Mucosa of stomach (tissue), 1 donor: ENCODE measurements around the gene PDZD11.
A peak's percentile ranks its signal among the peaks of the same experiment; 100 is the strongest.
"Not testable (repeated sequence)": the region's sequence is repeated elsewhere in the genome, so short reads cannot be mapped to it uniquely, and the experiment has no call there.

ENCODE experiments used
- H3K27me3 ChIP-seq: one replicate; pipeline ENCODE4 v1.7.0; 2013; ENCODE audit warnings: mild to moderate bottlenecking, low read length; ENCODE audit not compliant: control insufficient read depth, insufficient read depth
- H3K36me3 ChIP-seq: one replicate; pipeline ENCODE4 v1.7.0; 2013; ENCODE audit warnings: low read length; ENCODE audit not compliant: control insufficient read depth, insufficient read depth
- H3K4me1 ChIP-seq: one replicate; pipeline ENCODE4 v1.7.0; 2013; ENCODE audit warnings: mild to moderate bottlenecking, low read length; ENCODE audit not compliant: control insufficient read depth, insufficient read depth
- H3K4me3 ChIP-seq: one replicate; pipeline ENCODE4 v1.7.0; 2013; ENCODE audit warnings: low read length
- H3K9ac ChIP-seq: one replicate; pipeline ENCODE4 v1.7.0; 2013; ENCODE audit warnings: mild to moderate bottlenecking, low read length, moderate library complexity
- H3K9me3 ChIP-seq: one replicate; pipeline ENCODE4 v1.7.0; 2013; ENCODE audit warnings: mild to moderate bottlenecking, low read length, moderate library complexity; ENCODE audit not compliant: control insufficient read depth
- donor health status: Pancreatic carcinoma.

Gene PDZD11

DNA sequence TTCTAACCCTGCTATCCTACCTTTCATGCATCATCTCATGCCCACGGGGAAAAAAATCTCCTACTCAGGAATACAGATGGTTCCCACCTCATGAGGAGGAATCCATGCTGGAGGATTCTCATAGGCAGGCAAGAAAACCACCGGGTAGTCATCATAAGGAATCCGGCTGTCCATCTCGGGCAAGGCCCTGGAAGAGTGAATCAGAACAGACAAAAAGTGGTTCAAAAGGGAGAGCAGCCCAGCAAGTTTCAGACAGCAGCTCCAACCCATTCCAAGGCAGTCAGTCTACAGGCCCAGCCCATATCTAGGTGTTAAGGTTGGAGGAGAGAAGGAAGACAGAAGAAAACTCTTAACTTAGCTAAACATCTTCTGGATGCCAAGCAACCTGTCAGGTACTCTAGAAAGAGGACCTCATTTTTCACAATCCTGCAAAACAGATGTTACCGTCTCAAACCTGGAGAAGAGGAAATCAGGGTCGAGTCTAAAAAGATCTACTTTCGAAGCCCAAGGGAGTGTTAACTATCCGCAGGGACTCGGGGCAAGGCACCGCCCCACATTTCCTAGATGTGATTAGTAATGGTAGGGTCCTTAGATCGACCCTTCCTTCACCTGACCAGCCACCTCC is 447 bp downstream of the PDZD11 start:
- Histone ChIP-seq H3K4me3 (peak overlapping the region; percentile 86), H3K4me1 (no peaks in the 10 kb centered on the region), H3K27me3 (no peaks in the 10 kb centered on the region), H3K9me3 (no peaks in the 10 kb centered on the region), H3K36me3 (no peaks in the 10 kb centered on the region), H3K9ac (peak overlapping the region; percentile 73)

DNA sequence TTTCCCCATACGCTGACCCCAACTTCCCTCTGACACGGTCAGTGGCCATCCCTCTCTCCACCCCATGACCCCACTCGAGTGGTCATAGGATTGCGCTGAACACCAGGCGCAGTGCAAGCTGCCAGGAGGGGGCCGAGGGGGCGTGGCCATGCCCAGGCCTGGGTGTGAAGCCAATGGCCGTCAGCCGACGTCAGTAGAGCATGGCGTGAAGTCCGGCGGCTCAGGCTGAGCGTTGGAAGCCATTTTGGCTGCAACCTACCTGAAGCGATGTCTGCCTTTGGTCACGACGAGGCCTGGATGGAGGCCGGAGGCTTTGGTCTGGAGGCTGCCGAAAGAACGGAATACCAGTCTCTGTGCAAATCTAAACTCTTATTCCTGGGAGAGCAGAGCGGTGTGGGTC is 7.8 kb downstream of the PDZD11 start, which contains the start of gene RAB41:
RAB41 (plus strand) TSS at position 222 of the 400 bp plus-strand sequence; CDS start at position 268, 46 bp downstream.
- no peaks in the 10 kb centered on the region for H3K4me1 ChIP-seq
- no peaks in the 10 kb centered on the region for H3K9me3 ChIP-seq
- no peaks in the 10 kb centered on the region for H3K36me3 ChIP-seq
- no peaks in the 10 kb centered on the region for H3K27me3 ChIP-seq
- no peak within 1 kb of the TSS for H3K4me3 ChIP-seq
- no peak within 1 kb of the TSS for H3K9ac ChIP-seq

DNA sequence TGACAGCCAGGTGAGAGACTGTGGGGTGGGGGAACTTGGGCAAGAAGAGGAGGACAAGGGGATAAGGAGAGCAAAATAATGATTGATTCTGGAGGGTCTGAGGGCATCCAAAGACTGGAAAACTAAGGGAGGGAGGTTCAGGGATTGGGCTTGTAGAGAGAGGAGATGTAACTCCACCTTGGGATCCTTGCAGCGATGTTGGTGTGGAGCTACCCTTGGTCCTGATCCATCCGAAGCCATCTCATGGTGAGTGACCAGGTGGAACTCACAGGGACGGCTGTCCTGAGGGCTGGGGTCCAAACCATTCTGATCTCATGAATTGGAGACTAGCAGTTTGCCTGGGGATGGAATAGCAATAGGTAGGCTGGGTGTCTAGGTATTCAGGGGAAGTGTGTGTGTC is 9.2 kb downstream of the PDZD11 start:
- H3K9me3 ChIP-seq, result no peaks in the 10 kb centered on the region
- no peaks in the 10 kb centered on the region for H3K36me3 ChIP-seq
- no peak overlapping the region for H3K9ac ChIP-seq
- H3K27me3 ChIP-seq, result no peaks in the 10 kb centered on the region
- H3K4me3 ChIP-seq, result no peak overlapping the region
- H3K4me1 ChIP-seq, result no peaks in the 10 kb centered on the region

DNA sequence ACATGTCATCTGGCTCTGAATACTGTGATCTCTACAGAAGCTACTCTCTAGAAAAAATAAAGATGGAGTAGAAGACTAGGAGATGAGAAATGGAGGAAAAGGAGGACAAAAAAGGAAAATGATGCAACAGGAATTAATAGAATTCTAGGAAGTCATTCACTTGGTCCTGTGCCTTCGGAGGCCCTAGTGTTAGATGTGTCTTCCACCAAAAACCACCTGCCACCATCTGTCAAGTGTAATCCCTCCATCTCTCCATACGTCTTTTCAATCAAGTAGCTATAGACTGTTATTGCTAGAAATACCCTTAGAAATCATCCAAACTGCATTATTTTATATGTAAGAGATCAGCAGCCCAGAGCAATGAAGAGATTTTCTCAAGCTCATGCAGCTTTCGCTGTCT is 10.6 kb downstream of the PDZD11 start:
- Histone ChIP-seq H3K36me3 (no peaks in the 10 kb centered on the region), H3K9me3 (no peaks in the 10 kb centered on the region), H3K9ac (no peak overlapping the region), H3K4me3 (no peak overlapping the region), H3K4me1 (no peaks in the 10 kb centered on the region), H3K27me3 (no peaks in the 10 kb centered on the region)

DNA sequence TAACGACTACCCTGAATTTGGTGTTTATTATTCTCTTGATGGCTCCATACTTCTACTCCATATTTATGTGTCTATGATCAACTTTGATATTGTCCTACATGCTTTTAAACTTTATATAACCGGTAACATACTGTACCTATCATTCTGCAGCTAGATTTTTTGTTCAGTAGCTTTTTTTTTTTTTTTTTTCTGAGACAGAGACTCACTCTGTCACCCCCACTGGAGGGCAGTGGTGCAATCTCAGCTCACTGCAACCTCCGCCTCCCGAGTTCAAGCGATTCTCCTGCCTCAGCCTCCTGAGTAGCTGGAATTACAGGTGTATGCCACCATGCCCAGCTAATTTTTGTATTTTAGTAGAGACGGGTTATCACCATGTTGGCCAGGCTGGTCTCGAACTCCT is 15.7 kb downstream of the PDZD11 start:
- not testable (repeated sequence) for H3K36me3 ChIP-seq, H3K9me3 ChIP-seq, H3K4me3 ChIP-seq, H3K27me3 ChIP-seq, H3K4me1 ChIP-seq, H3K9ac ChIP-seq

DNA sequence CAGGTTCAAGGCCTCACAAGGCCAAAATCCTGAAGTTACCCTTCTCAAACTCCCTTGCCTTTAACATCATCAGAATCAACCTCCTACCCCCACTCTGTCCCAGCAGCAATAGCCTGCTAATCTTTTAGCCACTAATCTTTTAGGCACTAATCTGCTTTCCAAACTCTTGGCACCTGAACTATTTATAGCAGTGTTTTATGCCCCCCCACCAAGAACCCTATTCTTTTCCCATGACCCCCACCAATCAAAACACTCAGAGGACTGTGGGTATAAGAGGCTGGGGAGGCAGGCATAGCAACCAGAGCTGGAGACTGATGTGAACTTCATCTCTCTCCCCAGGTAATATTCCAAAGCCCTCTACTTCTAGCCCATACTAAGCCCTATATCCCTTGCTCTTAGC is 21.7 kb downstream of the PDZD11 start, which contains the start of gene ARR3:
ARR3 (plus strand) TSS at position 301 of the 400 bp plus-strand sequence. CDS start 1,052 bp downstream, outside the sequence.
- H3K9me3 ChIP-seq, result no peaks in the 10 kb centered on the region
- H3K36me3 ChIP-seq, result no peaks in the 10 kb centered on the region
- no peak within 1 kb of the TSS for H3K4me3 ChIP-seq
- H3K27me3 ChIP-seq, result no peaks in the 10 kb centered on the region
- no peak within 1 kb of the TSS for H3K9ac ChIP-seq
- no peaks in the 10 kb centered on the region for H3K4me1 ChIP-seq

DNA sequence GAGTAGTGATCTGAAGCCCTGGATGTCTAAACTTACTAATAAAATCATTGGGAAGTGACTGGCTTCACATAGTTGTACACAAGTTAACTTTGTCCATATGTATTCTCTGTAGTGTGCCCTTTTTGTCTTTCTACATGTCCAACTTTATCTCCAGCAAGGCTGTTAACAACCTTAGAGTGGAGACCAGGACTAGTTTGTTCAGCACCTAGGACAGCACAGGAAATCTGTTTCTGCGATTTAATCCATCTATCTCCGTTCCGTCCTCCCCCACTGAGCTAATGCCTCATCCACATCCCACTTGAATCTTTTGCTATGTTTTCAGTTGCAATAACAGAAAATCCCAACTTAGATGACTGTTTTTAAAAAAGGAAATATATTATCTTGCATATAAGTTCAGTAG is 24.9 kb downstream of the PDZD11 start:
- Histone ChIP-seq H3K4me3 (no peak overlapping the region), H3K9me3 (no peaks in the 10 kb centered on the region), H3K36me3 (no peaks in the 10 kb centered on the region), H3K27me3 (no peaks in the 10 kb centered on the region), H3K4me1 (no peaks in the 10 kb centered on the region), H3K9ac (no peak overlapping the region)

DNA sequence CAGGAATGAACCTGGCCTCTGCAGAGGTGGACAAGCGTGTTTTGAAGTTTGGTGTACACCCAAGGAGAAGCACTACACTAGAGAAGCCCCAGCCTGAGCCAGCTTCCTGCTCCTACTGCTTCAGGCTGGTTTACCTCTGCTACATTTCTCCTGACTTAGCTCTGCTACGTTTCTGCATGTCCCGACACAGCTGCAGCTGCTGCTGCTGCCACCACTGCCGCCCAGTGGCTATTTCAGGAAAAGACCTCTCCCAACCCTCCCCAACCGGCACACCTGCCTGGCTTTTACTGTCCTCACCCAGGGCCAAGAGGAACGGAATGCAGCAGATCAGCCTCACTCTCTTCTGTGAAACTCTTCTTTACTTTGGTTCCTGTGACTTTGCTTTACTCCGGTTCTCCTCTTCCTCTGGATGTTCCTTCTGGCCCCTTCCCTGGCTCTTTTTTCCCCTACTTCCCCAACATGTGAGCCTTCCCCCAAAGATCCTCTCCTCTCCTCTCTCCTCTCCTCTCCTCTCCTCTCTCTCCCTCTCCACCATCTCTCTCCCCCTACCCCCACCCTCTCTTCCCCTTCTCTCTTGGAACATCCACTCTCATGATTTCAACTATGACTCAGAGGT is 26.7 kb downstream of the PDZD11 start:
- Histone ChIP-seq H3K27me3 (no peaks in the 10 kb centered on the region), H3K4me3 (no peak overlapping the region), H3K36me3 (no peaks in the 10 kb centered on the region), H3K4me1 (no peaks in the 10 kb centered on the region), H3K9ac (no peak overlapping the region), H3K9me3 (no peaks in the 10 kb centered on the region)

DNA sequence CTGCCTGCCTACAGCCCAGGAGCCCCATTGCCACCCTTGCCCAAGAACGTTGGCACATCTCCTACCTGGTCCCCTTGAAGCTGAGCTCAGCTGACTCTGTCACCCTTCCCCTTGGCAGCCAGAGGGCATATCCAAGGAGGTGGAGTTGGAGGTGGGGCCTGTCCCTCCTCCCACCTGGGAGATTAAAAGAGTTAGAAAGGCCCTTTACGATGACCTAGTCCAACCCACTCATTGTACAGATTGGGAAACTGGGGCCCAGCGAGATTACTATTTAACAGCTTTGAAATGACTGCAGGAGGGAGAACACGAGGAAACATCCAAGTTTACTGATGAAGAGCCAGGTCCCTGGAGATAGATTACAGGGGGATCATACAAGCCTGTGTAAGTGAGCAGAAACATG is 29.6 kb downstream of the PDZD11 start, which contains the start of gene P2RY4:
P2RY4 (minus strand) TSS at position 101 of the 400 bp plus-strand sequence. CDS start 580 bp downstream, outside the sequence.
- Histone ChIP-seq H3K9ac (no peak within 1 kb of the TSS), H3K36me3 (no peaks in the 10 kb centered on the region), H3K27me3 (no peaks in the 10 kb centered on the region), H3K4me1 (no peaks in the 10 kb centered on the region), H3K4me3 (no peak within 1 kb of the TSS), H3K9me3 (no peaks in the 10 kb centered on the region)

DNA sequence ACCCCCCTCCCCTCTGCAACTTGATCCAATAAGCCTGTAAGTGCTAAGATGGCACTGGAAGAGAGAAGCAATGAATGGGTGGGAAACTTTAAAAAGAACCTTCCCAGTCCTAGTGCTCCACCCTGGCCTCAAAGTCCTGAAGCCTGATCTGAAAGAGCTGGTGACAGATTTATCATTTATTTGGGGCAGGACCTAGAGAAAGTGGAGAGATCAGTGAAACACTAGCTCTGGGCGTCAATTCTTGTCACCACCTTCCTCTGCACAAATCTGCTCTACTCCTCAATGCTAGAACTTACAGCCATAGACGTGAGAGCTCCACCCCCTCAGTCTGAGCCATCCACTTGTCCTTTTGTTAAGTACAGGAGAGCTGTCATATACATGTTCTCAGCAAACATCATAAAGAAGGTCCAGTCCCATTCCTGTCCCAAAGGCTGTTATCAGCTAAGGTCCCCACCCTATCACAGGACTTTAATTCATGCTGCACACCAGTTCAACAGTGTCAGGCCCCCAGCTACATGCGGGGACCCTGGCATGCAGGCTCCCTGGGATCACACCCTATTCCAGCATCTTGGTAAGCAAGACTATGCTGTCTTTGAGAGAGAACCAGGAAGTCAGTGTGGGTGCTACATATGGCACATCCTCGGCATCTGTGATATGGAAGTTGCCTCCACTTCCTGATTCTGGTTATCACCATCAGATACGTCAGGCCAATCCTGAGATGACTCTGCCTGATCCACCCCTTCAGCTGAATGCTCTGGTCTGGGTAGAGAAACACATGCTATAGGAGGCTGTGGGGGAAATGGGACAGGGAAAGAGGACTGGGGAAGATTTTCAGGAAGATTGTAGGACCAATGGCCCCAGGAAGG is 32.1 kb downstream of the PDZD11 start:
- H3K27me3 ChIP-seq, result no peaks in the 10 kb centered on the region
- no peak overlapping the region for H3K4me3 ChIP-seq
- H3K4me1 ChIP-seq, result no peaks in the 10 kb centered on the region
- no peak overlapping the region for H3K9ac ChIP-seq
- no peaks in the 10 kb centered on the region for H3K36me3 ChIP-seq
- H3K9me3 ChIP-seq, result no peaks in the 10 kb centered on the region

DNA sequence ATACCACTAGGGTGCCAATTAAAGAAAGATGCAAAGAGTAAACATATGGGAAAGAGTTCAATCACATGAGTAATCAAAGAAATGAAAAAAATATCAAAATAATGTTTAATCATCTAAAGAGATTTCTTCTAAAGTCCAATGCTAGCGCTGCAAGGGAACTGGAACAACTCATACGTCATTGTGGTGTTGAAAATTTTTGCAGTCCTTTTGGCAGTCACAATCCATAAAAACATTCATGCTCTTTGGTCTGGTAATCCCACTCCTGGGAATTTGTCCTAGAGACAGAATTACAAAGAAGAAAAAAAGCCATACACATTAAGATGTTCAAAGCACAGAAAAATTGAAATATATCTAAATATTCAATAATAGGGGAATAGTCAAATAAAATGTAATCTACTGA is 34.3 kb downstream of the PDZD11 start:
- Histone ChIP-seq H3K9ac (no peak overlapping the region), H3K4me3 (no peak overlapping the region), H3K9me3 (no peaks in the 10 kb centered on the region), H3K27me3 (no peaks in the 10 kb centered on the region), H3K36me3 (no peaks in the 10 kb centered on the region), H3K4me1 (no peaks in the 10 kb centered on the region)

DNA sequence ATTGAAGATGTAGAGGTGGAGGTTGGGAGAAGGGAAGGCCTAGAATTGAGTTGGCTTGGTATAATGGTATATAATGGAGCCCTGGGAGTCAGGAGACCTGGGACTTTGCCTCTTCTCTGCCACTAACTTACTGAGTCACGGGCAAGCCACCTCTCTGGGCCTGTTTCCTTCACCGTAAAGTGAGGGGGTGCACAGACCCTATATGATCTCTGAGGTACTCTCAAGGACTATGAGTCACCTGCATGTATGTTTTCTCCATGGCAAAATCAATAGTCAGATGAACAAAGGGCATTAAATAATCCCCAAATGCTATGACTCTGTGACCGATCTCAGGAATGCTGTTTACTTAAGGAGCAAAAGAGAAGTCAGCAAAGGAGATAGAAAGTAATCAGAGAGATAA is 34.8 kb downstream of the PDZD11 start:
- Histone ChIP-seq H3K9ac (no peak overlapping the region), H3K4me1 (no peaks in the 10 kb centered on the region), H3K4me3 (no peak overlapping the region), H3K9me3 (no peaks in the 10 kb centered on the region), H3K27me3 (no peaks in the 10 kb centered on the region), H3K36me3 (no peaks in the 10 kb centered on the region)
